BJ (cell line): ENCODE data around the gene EVI5. TPM values are rescaled to one million over a fixed set of nuclear protein-coding genes. Genes with fewer than 3 reads are reported as not detected.

Source experiments
- CTCF ChIA-PET: fragments of 350-600 bp; formaldehyde crosslinking; extraction: SDS; loops from one replicate; lab custom pipeline; 2021; ENCODE audit warnings: antibody characterized with exemption, inconsistent platforms; lab: Yijun Ruan, JAX
- POLR2A ChIA-PET: fragments of 300-600 bp; sonication (Branson Sonifier 250); formaldehyde crosslinking; extraction: SDS; loops from one replicate; lab custom pipeline; 2021; ENCODE audit warnings: antibody characterized with exemption; lab: Charles Lee
- DNase-seq: peaks from one replicate; pipeline ENCODE4 v3.0.0-alpha.2; 2011; ENCODE audit warnings: low read depth
- H3K27me3 ChIP-seq: 2 replicates; pipeline ENCODE4 v1.6.0; 2011; ENCODE audit warnings: low read length; ENCODE audit not compliant: control insufficient read depth, insufficient read depth
- H3K36me3 ChIP-seq: 2 replicates; pipeline ENCODE4 v1.5.1; 2011; ENCODE audit warnings: low read length; ENCODE audit not compliant: control insufficient read depth, insufficient read depth
- H3K4me3 ChIP-seq: 2 replicates; pipeline ENCODE4 v1.5.1; 2011; ENCODE audit warnings: low read depth, mild to moderate bottlenecking, control low read depth, low read length
- polyA plus RNA-seq: library from polyadenylated mRNA; depleted of rRNA; stranded (reverse); fragments of >200 nt; gene quantifications from 2 replicates; pipeline ENCODE4 v1.2.3, GENCODE V29; 2011
- TF ChIP-seq, protein P1 (sequence below): IDR thresholded peaks from 2 replicates; pipeline ENCODE4 v1.5.1; 2011; ENCODE audit warnings: low read depth, mild to moderate bottlenecking, control low read depth, inconsistent platforms, low read length, moderate library complexity; ENCODE audit not compliant: insufficient read depth

The EVI5 gene
- polyA plus RNA-seq, 1 experiment, result 8.6 TPM

DNA sequence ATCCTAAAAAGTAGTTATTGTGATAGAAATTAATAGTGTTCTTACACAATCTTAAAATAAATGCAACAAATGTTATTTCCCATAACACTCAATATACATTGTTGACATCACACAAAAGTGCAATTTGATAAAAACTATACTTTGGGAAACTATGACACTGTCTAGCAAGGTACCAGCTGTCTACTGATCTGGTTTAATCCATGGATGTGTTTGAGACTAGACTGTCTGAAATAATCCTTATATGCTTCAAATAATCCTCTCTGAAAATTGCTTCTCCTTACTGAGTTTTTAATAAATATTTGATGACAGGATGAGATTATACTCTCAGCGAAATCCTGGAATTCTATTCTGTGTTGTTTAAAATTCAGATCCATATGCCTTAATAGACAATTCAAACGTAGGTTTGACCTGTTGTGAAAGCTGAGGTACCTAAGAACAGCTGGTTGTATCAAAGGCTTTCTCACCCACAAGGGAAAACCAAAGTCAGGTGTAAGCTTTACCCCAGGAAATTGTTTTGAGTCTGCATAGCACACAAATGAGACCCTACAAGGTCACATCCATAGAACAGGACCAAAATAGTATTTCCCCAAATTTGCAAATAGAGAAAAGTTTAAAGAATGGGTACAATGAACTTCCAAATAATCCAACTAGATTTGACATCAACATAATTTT lies 289.4 kb downstream of the EVI5 start:
- no peak for DNase-seq
- TF ChIP-seq, protein P1, sequence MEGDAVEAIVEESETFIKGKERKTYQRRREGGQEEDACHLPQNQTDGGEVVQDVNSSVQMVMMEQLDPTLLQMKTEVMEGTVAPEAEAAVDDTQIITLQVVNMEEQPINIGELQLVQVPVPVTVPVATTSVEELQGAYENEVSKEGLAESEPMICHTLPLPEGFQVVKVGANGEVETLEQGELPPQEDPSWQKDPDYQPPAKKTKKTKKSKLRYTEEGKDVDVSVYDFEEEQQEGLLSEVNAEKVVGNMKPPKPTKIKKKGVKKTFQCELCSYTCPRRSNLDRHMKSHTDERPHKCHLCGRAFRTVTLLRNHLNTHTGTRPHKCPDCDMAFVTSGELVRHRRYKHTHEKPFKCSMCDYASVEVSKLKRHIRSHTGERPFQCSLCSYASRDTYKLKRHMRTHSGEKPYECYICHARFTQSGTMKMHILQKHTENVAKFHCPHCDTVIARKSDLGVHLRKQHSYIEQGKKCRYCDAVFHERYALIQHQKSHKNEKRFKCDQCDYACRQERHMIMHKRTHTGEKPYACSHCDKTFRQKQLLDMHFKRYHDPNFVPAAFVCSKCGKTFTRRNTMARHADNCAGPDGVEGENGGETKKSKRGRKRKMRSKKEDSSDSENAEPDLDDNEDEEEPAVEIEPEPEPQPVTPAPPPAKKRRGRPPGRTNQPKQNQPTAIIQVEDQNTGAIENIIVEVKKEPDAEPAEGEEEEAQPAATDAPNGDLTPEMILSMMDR, result no peak
- Histone ChIP-seq H3K36me3 (no peaks in the 10 kb centered on the region), H3K4me3 (no peak overlapping the region), H3K27me3 (peaks cover 3% of the 10 kb centered on the region)
- ChIA-PET POLR2A (no interaction called here), CTCF (no interaction called here)

DNA sequence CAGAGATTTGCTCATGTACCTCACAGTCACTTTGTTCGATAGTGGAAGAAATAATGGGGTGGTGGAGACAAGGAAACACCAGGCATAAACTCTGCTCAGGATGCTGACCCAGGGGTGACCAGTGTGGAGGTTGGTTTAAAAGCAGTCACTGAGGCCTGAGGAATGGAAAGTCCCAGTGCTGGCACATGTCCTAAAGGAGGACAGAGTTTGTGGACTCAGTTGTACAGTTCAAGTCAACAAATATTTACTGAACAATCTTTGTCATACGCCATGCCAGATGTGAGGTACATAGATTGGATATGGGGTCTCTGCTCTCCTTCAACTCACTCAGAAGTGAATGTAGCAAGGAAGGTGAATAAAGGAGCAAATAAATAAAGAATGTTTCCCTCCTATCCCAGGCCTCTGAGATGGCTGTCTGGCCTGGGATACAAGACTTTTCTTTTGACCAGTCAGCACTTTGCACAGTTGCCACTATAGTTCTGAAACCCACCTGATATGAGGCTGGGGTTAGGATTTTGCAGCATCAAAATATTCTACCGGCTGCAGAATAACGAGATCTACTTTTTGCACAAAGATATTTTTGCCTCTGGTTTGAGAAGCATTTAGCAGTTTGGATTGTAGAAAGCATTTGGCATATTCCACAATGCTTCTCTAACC lies 290.3 kb downstream of the EVI5 start:
- no peak overlapping the region for H3K4me3 ChIP-seq
- peaks cover 3% of the 10 kb centered on the region for H3K27me3 ChIP-seq
- no peak for DNase-seq
- ChIA-PET CTCF (no interaction called here), POLR2A (no interaction called here)
- TF ChIP-seq, protein P1, result no peak
- no peaks in the 10 kb centered on the region for H3K36me3 ChIP-seq

DNA sequence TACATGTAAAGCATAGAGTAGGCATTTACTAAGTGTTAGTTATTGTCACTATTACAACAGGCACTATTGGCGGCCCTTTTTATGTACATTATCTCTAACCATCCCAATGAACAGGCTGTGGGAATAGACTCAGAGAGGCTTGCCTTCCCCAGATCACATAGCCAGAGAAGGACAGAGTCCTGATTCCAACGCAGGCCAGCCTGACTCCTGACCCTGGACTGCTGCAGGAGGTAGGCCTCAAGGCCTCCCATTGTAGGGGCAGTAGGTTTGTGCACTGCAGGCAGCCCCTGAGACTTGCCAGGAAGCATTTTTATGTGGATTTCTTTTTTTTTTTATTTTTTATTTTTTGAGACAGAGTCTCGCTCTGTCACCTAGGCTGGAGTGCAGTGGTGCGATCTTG lies 291.8 kb downstream of the EVI5 start:
- Histone ChIP-seq H3K27me3 (peaks cover 14% of the 10 kb centered on the region), H3K36me3 (no peaks in the 10 kb centered on the region), H3K4me3 (no peak overlapping the region)
- POLR2A ChIA-PET, result no interaction called here
- TF ChIP-seq, protein P1, result no peak
- DNase-seq, result no peak
- CTCF ChIA-PET, result no interaction called here

DNA sequence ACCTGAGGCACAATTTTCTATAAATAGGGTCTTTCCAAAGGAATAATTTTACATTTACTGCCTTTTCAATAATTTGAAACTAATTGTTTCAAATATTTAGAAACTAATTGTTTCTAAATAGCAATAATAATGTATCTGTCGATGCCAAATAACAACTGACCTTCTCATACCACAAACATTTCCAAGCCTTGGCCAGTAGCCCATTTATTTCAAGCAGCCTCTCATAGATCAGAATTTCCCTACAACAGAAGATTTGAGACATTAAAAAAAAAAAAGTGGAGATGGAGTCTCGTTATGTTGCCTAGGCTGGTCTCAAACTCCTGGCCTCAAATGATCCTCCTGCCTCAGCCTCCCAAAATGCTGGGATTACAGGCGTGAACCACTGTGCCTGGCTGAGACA lies 296.1 kb downstream of the EVI5 start:
- TF ChIP-seq, protein P1, result no peak
- H3K27me3 ChIP-seq, result peaks cover 41% of the 10 kb centered on the region
- no peak overlapping the region for H3K4me3 ChIP-seq
- no peaks in the 10 kb centered on the region for H3K36me3 ChIP-seq
- POLR2A ChIA-PET, result no interaction called here
- DNase-seq, result no peak
- CTCF ChIA-PET, result interaction anchor here (0.9 kb wide), 1 partner anchor 23 kb away, joined by 3 read pairs; no protein-coding TSS in a partner anchor

DNA sequence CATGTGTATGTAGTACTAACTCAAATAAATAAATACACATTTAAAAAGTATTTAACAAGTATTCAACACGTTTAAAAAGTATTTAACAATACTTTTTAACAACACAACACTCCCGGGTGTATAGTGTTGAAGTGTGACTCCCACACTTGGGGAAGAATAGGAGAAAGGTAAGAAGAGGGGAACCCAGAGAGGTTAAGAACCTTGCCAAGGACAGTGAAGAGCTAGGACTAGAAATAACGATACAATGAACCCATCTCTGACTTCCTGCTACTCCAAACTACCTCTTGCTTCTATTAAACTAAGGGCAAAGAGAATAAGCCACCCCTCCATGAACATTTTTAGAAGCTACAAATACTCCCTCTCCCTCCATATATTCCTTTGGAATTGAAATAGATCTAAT lies 296.5 kb downstream of the EVI5 start:
- no peak for DNase-seq
- TF ChIP-seq, protein P1, result no peak
- POLR2A ChIA-PET, result no interaction called here
- Histone ChIP-seq H3K4me3 (no peak overlapping the region), H3K27me3 (peaks cover 45% of the 10 kb centered on the region), H3K36me3 (no peaks in the 10 kb centered on the region)
- CTCF ChIA-PET, result no interaction called here
